ACC112 (cell line): ENCODE data around the gene TOR1AIP1.

Experiments used
- H2AFZ ChIP-seq: fragments of 200-600 bp; sonication (generic); one replicate; pipeline ENCODE4 v1.6.0; 2017; ENCODE audit warnings: antibody characterized with exemption, low read length; ENCODE audit not compliant: unreplicated experiment
- H3K27ac ChIP-seq: fragments of 200-600 bp; sonication (generic); 2 replicates; pipeline ENCODE4 v1.5.1; 2014; ENCODE audit warnings: low read depth, mild to moderate bottlenecking, antibody characterized with exemption, low read length, moderate library complexity
- H3K27me3 ChIP-seq: fragments of 200-600 bp; sonication (generic); 2 replicates; pipeline ENCODE4 v1.6.1; 2014; ENCODE audit warnings: mild to moderate bottlenecking, antibody characterized with exemption, low read length, moderate library complexity, mixed read lengths; ENCODE audit not compliant: insufficient read depth
- H3K36me3 ChIP-seq: fragments of 200-600 bp; sonication (generic); 2 replicates; pipeline ENCODE4 v1.6.1; 2016; ENCODE audit warnings: mild to moderate bottlenecking, antibody characterized with exemption, low read length, moderate library complexity, mixed read lengths; ENCODE audit not compliant: insufficient read depth
- H3K4me1 ChIP-seq: fragments of 200-600 bp; sonication (generic); one replicate; pipeline ENCODE4 v1.6.1; 2016; ENCODE audit warnings: low read length, mixed read lengths; ENCODE audit not compliant: insufficient read depth, unreplicated experiment, control insufficient read depth
- H3K4me3 ChIP-seq: fragments of 200-600 bp; sonication (generic); 2 replicates; pipeline ENCODE4 v1.5.1; 2014; ENCODE audit warnings: mild to moderate bottlenecking, low read depth, low read length
- H3K79me2 ChIP-seq: fragments of 200-600 bp; sonication (generic); one replicate; pipeline ENCODE4 v1.6.0; 2016; ENCODE audit warnings: low read length; ENCODE audit not compliant: control insufficient read depth, unreplicated experiment, insufficient read depth

TOR1AIP1 gene

DNA sequence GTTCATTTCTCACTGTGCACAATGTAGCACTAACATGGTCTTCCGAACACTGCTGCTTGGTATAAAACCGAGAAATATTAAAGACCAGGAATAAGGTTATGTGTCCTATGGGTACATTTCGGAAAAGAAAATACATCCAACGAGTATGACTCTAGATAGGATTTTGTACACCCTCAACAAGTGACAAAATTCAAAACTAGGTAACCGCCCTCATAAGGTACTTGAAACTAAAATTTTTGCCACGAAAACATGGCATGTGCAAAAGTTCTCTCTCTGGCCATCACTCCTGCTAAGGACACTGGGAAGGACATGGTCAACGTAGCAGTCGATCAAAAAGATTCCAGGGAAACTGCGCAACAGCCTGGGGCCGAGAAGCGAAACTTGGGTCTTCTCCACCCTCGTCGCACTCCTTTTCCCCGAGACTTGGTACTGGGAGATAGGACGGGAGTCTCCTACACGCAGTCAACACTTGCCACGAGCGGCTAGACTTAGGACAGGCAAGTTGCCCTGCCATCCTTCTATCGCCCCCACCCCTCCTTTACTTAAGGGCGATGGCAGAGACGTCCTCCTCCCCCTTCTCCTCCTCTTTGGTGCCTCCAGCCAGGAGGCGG, 338 bp upstream of the TOR1AIP1 start:
- peak overlapping the region; percentile 96 for H3K27ac ChIP-seq
- H3K4me1 ChIP-seq, result peaks cover 22% of the 10 kb centered on the region
- H3K36me3 ChIP-seq, result peaks cover 13% of the 10 kb centered on the region
- peak overlapping the region; percentile 51 for H2AFZ ChIP-seq
- H3K27me3 ChIP-seq, result no peaks in the 10 kb centered on the region
- peaks cover 45% of the 10 kb centered on the region for H3K79me2 ChIP-seq
- H3K4me3 ChIP-seq, result peak overlapping the region; percentile 84

DNA sequence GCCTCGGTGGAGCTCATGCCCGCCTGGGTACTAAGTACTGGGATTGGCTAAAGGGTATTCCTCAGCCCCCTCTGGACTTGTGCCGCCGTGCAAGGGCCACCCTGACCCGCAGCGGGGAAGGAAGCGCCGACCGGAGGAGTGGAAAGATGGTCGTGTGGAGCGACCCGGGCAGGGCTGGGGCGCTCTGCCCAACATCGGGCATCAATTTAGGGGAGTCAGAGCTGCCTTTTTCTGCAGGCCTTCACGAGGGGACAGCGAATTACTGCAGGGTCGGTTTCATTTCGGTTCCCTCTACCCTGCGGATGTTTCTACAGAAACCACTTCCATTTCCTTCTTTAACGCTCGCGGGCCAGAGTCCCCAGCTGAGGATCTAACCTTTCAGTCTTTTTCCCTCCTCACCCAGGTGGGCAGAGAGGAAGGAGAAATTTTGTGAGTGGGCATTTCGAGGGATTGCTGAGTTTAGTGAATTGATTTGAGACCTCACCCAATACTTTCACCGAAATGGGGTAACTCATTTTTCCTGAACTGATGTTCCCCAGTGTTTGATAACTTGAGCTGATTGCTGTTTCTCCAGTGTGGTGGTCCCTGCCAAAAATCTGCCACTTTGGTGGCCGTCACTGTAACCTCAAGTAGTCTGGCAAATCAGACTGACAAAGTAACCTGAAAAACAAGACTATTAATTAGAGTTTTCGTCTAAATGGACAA, 1.1 kb downstream of the TOR1AIP1 start:
- H3K36me3 ChIP-seq, result peaks cover 13% of the 10 kb centered on the region
- H2AFZ ChIP-seq, result peak overlapping the region; percentile 38
- H3K27me3 ChIP-seq, result no peaks in the 10 kb centered on the region
- H3K4me3 ChIP-seq, result peak overlapping the region; percentile 84
- H3K79me2 ChIP-seq, result peaks cover 40% of the 10 kb centered on the region
- H3K27ac ChIP-seq, result peak overlapping the region; percentile 96
- peaks cover 18% of the 10 kb centered on the region for H3K4me1 ChIP-seq

DNA sequence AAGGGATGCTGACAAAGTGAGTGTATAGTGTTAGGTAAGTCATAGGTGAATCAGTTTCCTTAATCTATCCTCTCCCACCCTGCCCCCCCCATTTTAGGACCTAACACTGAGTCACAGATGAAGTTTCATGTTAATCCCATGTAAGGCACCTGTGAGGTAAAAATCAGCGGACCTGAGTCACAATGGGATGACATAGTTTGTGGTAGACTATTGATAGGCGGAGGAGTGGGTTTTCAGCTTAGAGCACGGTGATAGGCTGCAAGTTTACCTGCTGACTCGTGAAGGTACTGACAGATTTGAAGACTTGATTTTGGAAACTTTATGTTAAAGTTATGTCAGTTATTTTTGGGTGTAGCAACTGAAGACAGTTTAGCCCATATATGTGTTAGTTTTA, 1.7 kb downstream of the TOR1AIP1 start:
- H3K4me3 ChIP-seq, result peak overlapping the region; percentile 84
- no peaks in the 10 kb centered on the region for H3K27me3 ChIP-seq
- peaks cover 40% of the 10 kb centered on the region for H3K79me2 ChIP-seq
- H2AFZ ChIP-seq, result no peak overlapping the region
- H3K27ac ChIP-seq, result no peak overlapping the region; the same call in 1 of the 2 replicates
- H3K36me3 ChIP-seq, result peaks cover 13% of the 10 kb centered on the region
- peaks cover 16% of the 10 kb centered on the region for H3K4me1 ChIP-seq

DNA sequence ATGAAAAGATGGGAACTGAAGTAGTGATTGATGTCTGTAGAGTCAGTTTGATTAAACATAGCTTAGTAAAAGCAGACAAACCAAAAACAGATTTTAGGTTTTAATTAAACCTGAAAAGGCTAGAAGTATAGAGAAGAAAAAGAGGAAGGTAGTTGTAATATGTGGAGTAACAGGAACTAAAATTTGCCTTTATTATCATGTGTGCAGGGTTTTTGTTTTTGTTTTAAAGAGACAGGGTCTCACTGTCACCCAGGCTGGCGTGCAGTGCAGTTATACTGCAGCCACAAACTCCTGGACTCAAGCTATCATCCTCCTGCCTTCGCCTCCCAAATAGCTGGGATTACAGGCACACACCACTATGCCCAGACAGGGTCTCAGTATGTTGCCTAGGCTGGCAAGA, 6.0 kb downstream of the TOR1AIP1 start:
- Histone ChIP-seq H2AFZ (no peak overlapping the region), H3K4me3 (no peak overlapping the region), H3K4me1 (peaks cover 12% of the 10 kb centered on the region), H3K79me2 (peaks cover 34% of the 10 kb centered on the region), H3K27me3 (no peaks in the 10 kb centered on the region), H3K27ac (no peak overlapping the region), H3K36me3 (peaks cover 24% of the 10 kb centered on the region)

DNA sequence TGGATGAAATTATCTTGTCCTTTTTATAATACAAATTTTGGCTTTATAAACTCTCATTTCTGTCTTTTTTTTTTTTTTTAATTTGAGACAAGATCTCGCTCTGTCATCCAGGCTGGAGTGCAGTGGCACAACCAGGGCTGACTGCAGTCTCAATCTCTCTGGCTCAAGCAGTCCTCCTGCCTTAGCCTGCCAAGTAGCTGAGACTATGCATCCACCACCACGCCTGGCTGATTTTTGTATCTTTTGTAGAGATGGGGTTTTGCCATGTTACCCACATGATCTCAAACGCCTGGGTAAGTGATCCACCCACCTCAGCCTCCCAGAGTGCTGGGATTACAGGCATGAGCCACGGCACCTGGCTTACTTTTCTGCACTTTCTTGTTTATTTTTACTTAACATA, 7.5 kb downstream of the TOR1AIP1 start:
- H3K36me3 ChIP-seq, result peaks cover 24% of the 10 kb centered on the region
- H3K4me1 ChIP-seq, result peaks cover 6% of the 10 kb centered on the region
- peaks cover 19% of the 10 kb centered on the region for H3K79me2 ChIP-seq
- no peak overlapping the region for H3K4me3 ChIP-seq
- no peak overlapping the region for H3K27ac ChIP-seq
- no peak overlapping the region for H2AFZ ChIP-seq
- H3K27me3 ChIP-seq, result no peaks in the 10 kb centered on the region

DNA sequence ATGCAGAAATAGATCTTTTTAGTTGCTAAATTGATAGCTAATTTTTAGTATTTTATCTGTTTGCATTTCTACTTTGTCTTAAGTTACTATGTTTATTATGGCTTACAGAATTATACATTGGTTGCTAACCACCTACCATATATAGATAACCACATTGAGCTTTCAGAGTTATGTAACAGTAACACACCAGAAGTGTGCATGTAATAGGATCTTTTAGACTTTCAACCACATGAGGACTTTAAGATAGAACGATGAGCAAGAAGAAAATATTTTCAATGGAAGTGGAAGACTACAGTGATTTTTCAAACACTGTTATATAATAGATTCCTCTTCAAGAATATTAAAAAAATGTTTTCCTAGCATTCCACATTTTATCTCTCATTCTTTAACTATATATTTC, 28.8 kb downstream of the TOR1AIP1 start:
- Histone ChIP-seq H3K79me2 (no peaks in the 10 kb centered on the region), H3K27ac (no peak overlapping the region), H3K36me3 (peaks cover 40% of the 10 kb centered on the region), H2AFZ (no peak overlapping the region), H3K4me3 (no peak overlapping the region), H3K4me1 (no peaks in the 10 kb centered on the region), H3K27me3 (no peaks in the 10 kb centered on the region)

DNA sequence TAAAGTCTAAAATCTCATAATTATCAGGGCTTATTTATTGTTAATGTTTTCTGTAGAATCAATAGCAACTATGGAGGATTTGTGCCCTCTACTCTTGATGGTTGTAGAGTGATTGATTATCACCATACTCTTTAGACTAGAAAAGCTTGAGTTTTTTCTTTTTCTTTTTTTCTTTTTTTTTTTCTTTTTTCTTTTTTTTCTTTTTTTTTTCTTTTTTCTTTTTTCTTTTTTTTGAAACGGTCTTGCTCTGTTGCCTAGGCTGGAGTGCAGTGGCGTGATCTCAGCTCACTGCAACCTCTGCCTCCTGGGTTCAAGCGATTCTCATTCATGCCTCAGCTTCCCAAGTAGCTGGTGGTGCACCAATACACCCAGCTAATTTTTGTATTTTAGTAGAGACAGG, 29.7 kb downstream of the TOR1AIP1 start:
- Histone ChIP-seq H3K27ac (no peak overlapping the region), H2AFZ (no peak overlapping the region), H3K79me2 (no peaks in the 10 kb centered on the region), H3K4me1 (no peaks in the 10 kb centered on the region), H3K4me3 (no peak overlapping the region), H3K27me3 (no peaks in the 10 kb centered on the region), H3K36me3 (peaks cover 35% of the 10 kb centered on the region)

DNA sequence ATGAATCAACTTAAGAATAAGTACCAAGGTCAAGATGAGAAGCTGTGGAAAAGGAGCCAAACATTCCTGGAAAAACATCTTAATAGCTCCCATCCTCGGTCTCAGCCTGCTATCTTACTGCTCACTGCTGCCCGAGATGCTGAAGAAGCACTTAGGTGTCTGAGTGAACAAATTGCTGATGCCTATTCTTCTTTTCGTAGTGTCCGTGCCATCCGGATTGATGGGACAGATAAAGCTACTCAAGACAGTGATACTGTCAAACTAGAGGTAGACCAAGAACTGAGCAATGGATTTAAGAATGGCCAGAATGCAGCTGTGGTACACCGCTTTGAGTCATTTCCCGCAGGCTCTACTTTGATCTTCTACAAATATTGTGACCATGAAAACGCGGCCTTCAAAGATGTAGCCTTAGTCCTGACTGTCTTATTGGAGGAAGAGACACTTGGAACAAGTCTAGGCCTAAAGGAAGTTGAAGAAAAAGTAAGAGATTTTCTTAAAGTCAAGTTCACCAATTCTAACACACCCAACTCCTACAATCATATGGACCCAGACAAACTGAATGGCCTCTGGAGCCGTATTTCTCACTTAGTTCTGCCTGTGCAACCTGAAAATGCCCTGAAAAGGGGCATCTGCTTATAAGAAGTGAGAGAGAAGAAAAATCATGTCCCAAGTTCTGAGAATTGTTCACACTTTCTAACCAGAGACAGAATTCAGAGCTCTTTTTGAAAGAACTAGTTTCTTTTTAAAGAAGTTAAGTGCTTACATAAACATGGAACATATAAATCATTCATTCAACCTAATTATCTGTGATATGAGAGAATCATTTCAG, 35.7 kb downstream of the TOR1AIP1 start:
- Histone ChIP-seq H3K4me1 (no peaks in the 10 kb centered on the region), H3K36me3 (peaks cover 38% of the 10 kb centered on the region), H3K27me3 (no peaks in the 10 kb centered on the region), H3K79me2 (no peaks in the 10 kb centered on the region), H3K4me3 (no peak overlapping the region), H2AFZ (no peak overlapping the region), H3K27ac (no peak overlapping the region)

DNA sequence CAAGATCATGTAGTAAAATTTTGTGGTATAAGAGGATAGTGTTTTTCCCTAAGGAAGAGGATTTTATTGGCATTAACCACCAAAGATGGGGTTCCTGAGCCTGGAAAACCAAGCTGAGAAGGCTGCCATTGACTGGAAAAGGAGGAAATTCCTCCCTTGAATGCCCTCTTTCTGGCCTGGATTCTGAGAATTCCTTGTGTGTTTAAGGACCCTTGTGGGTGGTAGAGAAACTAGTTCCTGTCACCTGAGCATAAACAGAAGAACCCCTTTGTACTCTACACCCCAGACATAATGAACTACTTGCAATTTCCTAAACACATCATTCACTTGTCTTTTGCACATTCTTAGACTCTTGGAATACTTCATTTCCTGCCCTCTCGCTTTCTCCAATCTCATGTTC, 39.4 kb downstream of the TOR1AIP1 start:
- Histone ChIP-seq H2AFZ (no peak overlapping the region), H3K27ac (no peak overlapping the region)

DNA sequence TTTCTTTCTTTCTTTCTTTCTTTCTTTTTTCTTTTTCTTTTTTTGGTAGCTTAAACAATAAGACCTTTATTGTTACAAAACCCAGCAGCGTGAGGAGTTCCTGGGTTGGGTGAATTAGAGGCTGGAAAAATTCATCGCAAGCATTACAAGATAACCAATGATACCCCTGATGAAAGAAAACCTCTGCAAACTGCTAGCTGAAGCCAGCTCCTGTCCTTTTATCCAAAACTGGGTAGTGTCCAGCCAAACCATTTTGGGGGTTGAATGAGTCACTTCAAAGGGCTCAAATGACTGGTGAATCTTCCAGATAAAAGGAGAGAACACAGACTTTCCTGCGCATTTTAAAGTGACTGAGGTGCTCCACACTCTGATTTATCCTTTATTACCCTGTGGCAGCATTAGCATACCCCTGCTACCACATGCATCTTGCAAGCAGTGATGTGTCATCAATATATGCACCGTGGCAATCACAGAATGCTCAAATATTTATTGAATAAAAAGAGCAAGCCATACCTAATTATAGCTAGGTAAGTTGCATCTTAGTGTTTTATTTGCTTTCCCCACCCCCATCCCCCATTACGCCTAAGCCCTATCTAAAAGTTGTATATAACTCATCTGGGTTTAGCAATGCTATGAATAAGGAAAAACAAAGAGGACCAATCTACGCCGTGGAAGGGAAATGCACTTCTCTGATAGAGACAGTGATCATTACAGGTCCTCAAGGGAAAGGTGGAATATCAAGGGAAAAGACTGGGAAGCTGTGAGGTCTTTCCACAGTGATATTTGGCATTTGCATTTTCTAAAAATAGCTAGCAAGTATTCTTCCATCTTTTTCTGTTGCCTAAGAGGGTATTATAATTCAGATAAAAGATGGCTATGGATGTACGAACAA, 40.1 kb downstream of the TOR1AIP1 start:
- Histone ChIP-seq H3K4me3 (no peak overlapping the region), H3K27ac (no peak overlapping the region), H3K4me1 (peaks cover 15% of the 10 kb centered on the region), H3K27me3 (no peaks in the 10 kb centered on the region), H3K36me3 (peaks cover 22% of the 10 kb centered on the region), H3K79me2 (no peaks in the 10 kb centered on the region), H2AFZ (no peak overlapping the region)

More for the DNA sequence above, 39.4 kb downstream of the TOR1AIP1 start:
- H3K4me1 ChIP-seq, result peaks cover 11% of the 10 kb centered on the region
- H3K79me2 ChIP-seq, result no peaks in the 10 kb centered on the region
- H3K36me3 ChIP-seq, result peaks cover 22% of the 10 kb centered on the region
- H3K4me3 ChIP-seq, result no peak overlapping the region
- H3K27me3 ChIP-seq, result no peaks in the 10 kb centered on the region
